Heart left ventricle (tissue), 16 donors: ENCODE data around the gene WFDC2. TPM values are rescaled to one million over a fixed set of nuclear protein-coding genes. Genes with fewer than 3 reads are reported as not detected.
A peak's percentile ranks its signal among the peaks of the same experiment; 100 is the strongest.

Experiments
- ATAC-seq, 4 donors: fragments of 200-7000 bp; cut with Tn5 transposase; one replicate each; pipeline ENCODE4 v1.9.1; 2020 to 2022; ENCODE audit warnings: moderate library complexity in 4 of 4, mild to moderate bottlenecking in 3 of 4, moderate number of reproducible peaks in 1 of 4
- DNase-seq, 5 donors: peaks; one replicate each; pipeline ENCODE4 v3.0.0-alpha.2; 2020
- H3K27ac ChIP-seq, 12 donors: fragments of 200-600 bp; sonication (generic) in 4 of 12; one replicate each; pipeline versions ENCODE4 v1.5.0 to v1.8.0; 2016 to 2022; ENCODE audit warnings: mild to moderate bottlenecking in 2 of 12
- H3K27me3 ChIP-seq, 9 donors: fragments of 200-600 bp; sonication (generic) in 2 of 9; one replicate each; pipeline versions ENCODE4 v1.5.1 to v1.8.0; 2016 to 2022; ENCODE audit warnings: mild to moderate bottlenecking in 3 of 9
- H3K36me3 ChIP-seq, 9 donors: fragments of 200-600 bp; sonication (generic) in 2 of 9; one replicate each; pipeline versions ENCODE4 v1.5.0 to v1.8.0; 2018 to 2022; ENCODE audit warnings: mild to moderate bottlenecking in 2 of 9
- H3K4me1 ChIP-seq, 12 donors: fragments of 200-600 bp; sonication (generic) in 4 of 12; one replicate each; pipeline versions ENCODE4 v1.5.0 to v1.8.0; 2016 to 2022; ENCODE audit warnings: mild to moderate bottlenecking in 3 of 12
- H3K4me3 ChIP-seq, 12 donors: fragments of 200-600 bp; sonication (generic) in 4 of 12; one replicate each; pipeline versions ENCODE4 v1.5.0 to v1.8.0; 2017 to 2022; ENCODE audit warnings: mild to moderate bottlenecking in 9 of 12, moderate library complexity in 4 of 12
- H3K9me3 ChIP-seq, 12 donors: fragments of 200-600 bp; sonication (generic) in 4 of 12; one replicate each; pipeline versions ENCODE4 v1.5.0 to v1.8.0; 2016 to 2022; ENCODE audit warnings: mild to moderate bottlenecking in 1 of 12
- CTCF ChIP-seq, 12 donors: fragments of 200-600 bp; sonication (generic) in 4 of 12; IDR thresholded peaks; one replicate each; pipeline versions ENCODE4 v1.5.0 to v1.8.0; 2018 to 2022; ENCODE audit warnings: antibody characterized with exemption in 12 of 12, mild to moderate bottlenecking in 5 of 12
- POLR2A ChIP-seq, 2 donors: fragments of 450-650 bp; IDR thresholded peaks; one replicate each; pipeline ENCODE4 v1.6.1; 2017; ENCODE audit warnings: antibody characterized with exemption in 2 of 2, mild to moderate bottlenecking in 2 of 2, moderate library complexity in 2 of 2
- WGBS, 4 donors: extraction: QIAGEN DNeasy Blood & Tissue Kit in 2 of 4; methylation state at CpG; one replicate each; pipeline versions ENCODE4 v1.1.5 to v1.1.7; 2013 to 2018; 5-methylcytosine and 5-hydroxymethylcytosine counted together
- intact Hi-C, 10 donors: fragments of 100-400 bp; cut with DNase I; formaldehyde crosslinking; loops; one replicate each; pipeline versions ENCODE4 v1.11.1 to v1.14.2; 2022
- polyA plus RNA-seq, 2 donors: library from polyadenylated mRNA; stranded (reverse); fragments of 200-250 nt; gene quantifications; one replicate each; pipeline ENCODE4 v1.2.3, GENCODE V29; 2013
- total RNA-seq, 9 donors: library from RNA; depleted of rRNA in 2 of 9; stranded (reverse); fragments of >200 nt in 2 of 9; fragmentation: NEBNext Ultra II Directional in 3 of 9; extraction: Animal tissue kit (Norgen Biotek cat#: 25700) in 3 of 9; gene quantifications; one replicate each; pipeline versions ENCODE4 v1.1.0 to v1.2.4, GENCODE V29; 2016 to 2023
- donor health status: ischemic (EF 13 %, LVEDD 7.1; RV severe dilation, severe dysfunction).
- donor health status: healthy with polysubstance abuse.
- donor health status: DM: no; HTN: yes; CAD: no.
- donor health status: DM: no; HTN: no; CAD: no.
- donor health status: ischemic (EF 25% LVEDD 6.9; RV normal size, moderate dysfunction).
- donor health status: ischemic (EF 25% LVEDD 5.7; RV mildly dilated, moderate dysfunction).
- donor health status: healthy.
- donor health status: DM: yes; HTN: yes; CAD: no.
- donor health status: ischemic (EF 35%, LVEDD 5.7; RV mildly dilated, moderate dysfunction).
- donor health status: nonischemic (EF 11% LVEDD 7.7; RV severe dilation, severe dysfunction).
- donor health status: DM: yes; HTN: yes; CAD: no.
- donor health status: PGD.
- donor health status: ischemic (EF 29% LVEDD 5.4; RV normal size, mild dysfunction).
- donor health status: nonischemic (EF 23%, LVEDD 6.1; RV moderate dilation, normal function).

The WFDC2 gene
- total and polyA plus RNA-seq, 11 donors, result 0.51 to 4.7 (median 0.77) TPM; not detected in 8

DNA sequence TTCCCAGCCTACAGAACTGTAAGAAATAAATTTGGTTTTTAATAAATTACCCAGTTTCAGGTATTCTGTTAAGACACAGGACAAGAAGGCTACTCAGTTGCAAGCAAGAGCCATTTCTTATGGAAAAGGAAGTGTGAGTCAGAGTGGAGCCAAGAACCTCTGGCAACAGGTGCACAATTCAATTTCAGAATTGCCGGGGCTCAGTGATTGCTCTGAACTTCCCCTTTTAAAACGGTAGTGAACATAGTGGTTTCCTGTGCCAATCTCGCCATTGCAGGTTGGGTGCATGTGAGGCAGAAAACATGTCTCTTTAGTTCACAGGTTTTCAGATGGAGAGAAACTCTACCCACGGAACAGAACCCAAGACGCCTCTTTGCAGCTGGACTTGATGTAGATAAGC is 37.3 kb upstream of the WFDC2 start:
- 65 to 79% (median 72%) methylated on average over 5 of the region's 5 CpGs for WGBS, 4 donors
- peaks cover 0 to 22% (median 8%) of the 10 kb centered on the region in 12 donors for H3K4me1 ChIP-seq
- no peaks in the 10 kb centered on the region for H3K27me3 ChIP-seq
- H3K36me3 ChIP-seq, result peaks cover 0 to 10% (median 0%) of the 10 kb centered on the region in 9 donors
- intact Hi-C loops, result no loop called here
- no peak overlapping the region for H3K27ac ChIP-seq
- DNase-seq (no peak), ATAC-seq (no peak)
- TF ChIP-seq CTCF (IDR thresholded peaks at IDR 0.05) (no peak), POLR2A (IDR thresholded peaks at IDR 0.05) (no peak)
- H3K9me3 ChIP-seq, result no peaks in the 10 kb centered on the region
- no peak overlapping the region for H3K4me3 ChIP-seq

DNA sequence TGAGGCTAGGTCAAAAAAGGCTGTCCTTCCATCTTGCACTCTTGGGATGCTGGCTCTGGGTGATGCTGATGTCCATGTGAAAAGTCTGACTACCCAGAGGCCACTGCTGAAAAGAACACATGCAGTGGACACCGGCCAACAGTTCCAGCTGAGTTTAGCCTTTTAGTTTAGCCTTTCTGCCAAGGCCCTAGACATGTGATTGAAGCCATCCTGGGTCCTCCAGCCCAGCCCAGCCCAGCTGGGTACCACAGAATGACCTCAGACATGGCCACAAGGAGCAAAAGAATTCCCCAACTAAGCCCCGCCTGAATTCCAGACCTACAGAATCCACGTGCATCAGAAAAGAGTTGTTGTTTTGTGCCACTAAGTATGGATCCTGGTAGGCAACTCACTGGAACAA is 36.2 kb upstream of the WFDC2 start:
- ATAC-seq (peak; percentile 72 to 89 (median 88)), DNase-seq (peak; percentile 64 to 92 (median 81))
- intact Hi-C loops, result no loop called here
- Histone ChIP-seq H3K36me3 (peaks cover 0 to 10% (median 0%) of the 10 kb centered on the region in 9 donors), H3K27ac (peak overlapping the region in 9 of 12 donors; percentile 26 to 73 (median 64)), H3K9me3 (no peaks in the 10 kb centered on the region), H3K4me3 (no peak overlapping the region), H3K4me1 (peaks cover 0 to 15% (median 7%) of the 10 kb centered on the region in 12 donors), H3K27me3 (no peaks in the 10 kb centered on the region)
- TF ChIP-seq POLR2A (IDR thresholded peaks at IDR 0.05) (no peak), CTCF (IDR thresholded peaks at IDR 0.05) (no peak)
- 35 to 46% (median 36%) methylated on average over 3 of the region's 3 CpGs for WGBS, 4 donors

GRCh38 chr20:45433976-45434375 is 35.6 kb upstream of the WFDC2 start:
- intact Hi-C loops, result no loop called here
- no peak for ATAC-seq
- Histone ChIP-seq H3K4me3 (no peak overlapping the region), H3K9me3 (no peaks in the 10 kb centered on the region), H3K27ac (peak overlapping the region in 6 of 12 donors; percentile 26 to 73 (median 64)), H3K27me3 (no peaks in the 10 kb centered on the region), H3K36me3 (peaks cover 0 to 10% (median 0%) of the 10 kb centered on the region in 9 donors), H3K4me1 (peaks cover 0 to 15% (median 7%) of the 10 kb centered on the region in 12 donors)
- no peak for TF ChIP-seq CTCF (IDR thresholded peaks at IDR 0.05)
- no peak for TF ChIP-seq POLR2A (IDR thresholded peaks at IDR 0.05)
- 93 to 96% (median 94%) methylated on average over 4 of the region's 4 CpGs for WGBS, 4 donors
- no peak for DNase-seq

GRCh38 chr20:45436732-45437485 is 32.6 kb upstream of the WFDC2 start:
- H3K27ac ChIP-seq, result peak overlapping the region in 11 of 12 donors; percentile 65 to 85 (median 73)
- intact Hi-C loops, result loop anchor here (1.0 to 5.0 kb wide), 16 partner anchors 30 to 335 kb away; partner anchors contain the start of gene SYS1 (in 3 of the 10)
- H3K4me1 ChIP-seq, result peaks cover 0 to 15% (median 7%) of the 10 kb centered on the region in 12 donors
- WGBS, 4 donors, result 7 to 11% (median 10%) methylated on average over 29 to 33 of the region's 33 CpGs
- H3K4me3 ChIP-seq, result peak overlapping the region; percentile 39 to 77 (median 62)
- H3K9me3 ChIP-seq, result no peaks in the 10 kb centered on the region
- H3K27me3 ChIP-seq, result no peaks in the 10 kb centered on the region
- peaks cover 0 to 4% (median 0%) of the 10 kb centered on the region in 9 donors for H3K36me3 ChIP-seq
- TF ChIP-seq CTCF (IDR thresholded peaks at IDR 0.05) (peak; percentile 93 to 100 (median 96)), POLR2A (IDR thresholded peaks at IDR 0.05) (peak in 1 of 2 donors; percentile 36)
- ATAC-seq, result peak; percentile 95 to 97 (median 96)
- DNase-seq, result peak; percentile 88 to 94 (median 90)
